Activated B cell treated with CpG ODN at 0.5 μM for 24 hours (primary cell): ENCODE results near the gene TICRR. TPM values are rescaled to one million over a fixed set of nuclear protein-coding genes. Genes with fewer than 3 reads are reported as not detected.

ENCODE experiments used
- ATAC-seq: fragments of 200-7000 bp; cut with Tn5 transposase; one replicate; pipeline ENCODE4 v1.10.0; 2021; ENCODE audit warnings: low read depth, mild to moderate bottlenecking, moderate library complexity
- CTCF ChIA-PET: fragments of 350-600 bp; sonication (Branson Sonifier 250); formaldehyde crosslinking; loops from one replicate; lab custom pipeline; 2021; ENCODE audit warnings: antibody characterized with exemption; lab: Charles Lee
- POLR2A ChIA-PET: fragments of 350-600 bp; sonication (Branson Sonifier 250); formaldehyde crosslinking; loops from one replicate; lab custom pipeline; 2021; ENCODE audit warnings: antibody characterized with exemption; lab: Charles Lee
- DNase-seq: peaks from one replicate; pipeline ENCODE4 v3.0.0; 2022
- H3K27ac Mint-ChIP-seq: one replicate; pipeline ENCODE4 v1.8.0; 2020; ENCODE audit warnings: mixed read lengths
- H3K27me3 Mint-ChIP-seq: one replicate; pipeline ENCODE4 v1.8.0; 2021; ENCODE audit warnings: mixed read lengths
- H3K36me3 Mint-ChIP-seq: one replicate; pipeline ENCODE4 v1.8.0; 2021; ENCODE audit warnings: low read depth, mixed read lengths
- H3K4me1 Mint-ChIP-seq: one replicate; pipeline ENCODE4 v1.8.0; 2021; ENCODE audit warnings: mixed read lengths
- H3K4me3 Mint-ChIP-seq: one replicate; pipeline ENCODE4 v1.8.0; 2020; ENCODE audit warnings: mild to moderate bottlenecking, mixed read lengths
- H3K9me3 Mint-ChIP-seq: one replicate; pipeline ENCODE4 v1.8.0; 2020; ENCODE audit warnings: mixed read lengths
- intact Hi-C: fragments of 100-400 bp; cut with micrococcal nuclease; formaldehyde crosslinking; loops from one replicate; pipeline ENCODE4 v1.15.1; 2024
- total RNA-seq: library from RNA; stranded (reverse); gene quantifications from 2 replicates; pipeline ENCODE4 v1.2.3, GENCODE V29; 2022
- TF ChIP-seq, protein P1 (sequence below): fragments of 200-600 bp; IDR thresholded peaks from one replicate; pipeline ENCODE4 v1.8.0; 2022; ENCODE audit warnings: antibody characterized with exemption, mild to moderate bottlenecking

TICRR gene
- total RNA-seq, 1 donor from 2014 or later: 0.69 TPM

DNA sequence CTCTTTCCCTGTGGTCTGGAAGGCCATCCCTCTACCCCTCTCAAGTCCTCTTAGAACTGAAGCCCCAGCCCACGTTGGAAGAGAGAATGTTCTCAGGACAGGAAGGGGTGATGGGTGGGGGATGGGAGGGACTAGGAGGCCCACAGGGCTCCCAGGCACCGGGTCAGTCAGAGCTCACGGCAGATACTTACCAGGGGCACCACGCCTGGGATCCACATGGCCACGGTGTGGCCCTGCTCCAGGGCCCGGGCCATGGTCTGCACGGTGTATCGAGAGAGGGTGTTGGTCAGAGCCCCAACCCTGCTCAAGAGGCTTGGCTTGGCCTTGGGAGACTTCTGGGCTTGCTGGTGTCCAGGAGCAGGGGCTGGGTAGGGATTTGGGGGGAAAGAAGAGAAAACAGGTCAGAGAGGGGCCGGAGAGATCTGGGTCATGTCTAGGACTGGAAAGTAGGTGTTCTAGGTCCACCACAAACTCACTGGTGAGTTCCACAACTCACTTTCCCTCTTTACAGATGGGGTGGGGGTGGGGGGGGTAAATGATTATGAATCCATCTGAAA lies 94.1 kb downstream of the TICRR start:
- TF ChIP-seq, protein P1, sequence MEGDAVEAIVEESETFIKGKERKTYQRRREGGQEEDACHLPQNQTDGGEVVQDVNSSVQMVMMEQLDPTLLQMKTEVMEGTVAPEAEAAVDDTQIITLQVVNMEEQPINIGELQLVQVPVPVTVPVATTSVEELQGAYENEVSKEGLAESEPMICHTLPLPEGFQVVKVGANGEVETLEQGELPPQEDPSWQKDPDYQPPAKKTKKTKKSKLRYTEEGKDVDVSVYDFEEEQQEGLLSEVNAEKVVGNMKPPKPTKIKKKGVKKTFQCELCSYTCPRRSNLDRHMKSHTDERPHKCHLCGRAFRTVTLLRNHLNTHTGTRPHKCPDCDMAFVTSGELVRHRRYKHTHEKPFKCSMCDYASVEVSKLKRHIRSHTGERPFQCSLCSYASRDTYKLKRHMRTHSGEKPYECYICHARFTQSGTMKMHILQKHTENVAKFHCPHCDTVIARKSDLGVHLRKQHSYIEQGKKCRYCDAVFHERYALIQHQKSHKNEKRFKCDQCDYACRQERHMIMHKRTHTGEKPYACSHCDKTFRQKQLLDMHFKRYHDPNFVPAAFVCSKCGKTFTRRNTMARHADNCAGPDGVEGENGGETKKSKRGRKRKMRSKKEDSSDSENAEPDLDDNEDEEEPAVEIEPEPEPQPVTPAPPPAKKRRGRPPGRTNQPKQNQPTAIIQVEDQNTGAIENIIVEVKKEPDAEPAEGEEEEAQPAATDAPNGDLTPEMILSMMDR: no peak
- Mint-ChIP-seq H3K27me3 (peaks cover 19% of the 10 kb centered on the region), H3K4me3 (no peak overlapping the region), H3K4me1 (no peaks in the 10 kb centered on the region), H3K9me3 (no peaks in the 10 kb centered on the region), H3K27ac (no peak overlapping the region), H3K36me3 (no peaks in the 10 kb centered on the region)
- intact Hi-C loops: no loop called here
- ChIA-PET POLR2A (no interaction called here), CTCF (no interaction called here)
- DNase-seq (no peak), ATAC-seq (no peak)

DNA sequence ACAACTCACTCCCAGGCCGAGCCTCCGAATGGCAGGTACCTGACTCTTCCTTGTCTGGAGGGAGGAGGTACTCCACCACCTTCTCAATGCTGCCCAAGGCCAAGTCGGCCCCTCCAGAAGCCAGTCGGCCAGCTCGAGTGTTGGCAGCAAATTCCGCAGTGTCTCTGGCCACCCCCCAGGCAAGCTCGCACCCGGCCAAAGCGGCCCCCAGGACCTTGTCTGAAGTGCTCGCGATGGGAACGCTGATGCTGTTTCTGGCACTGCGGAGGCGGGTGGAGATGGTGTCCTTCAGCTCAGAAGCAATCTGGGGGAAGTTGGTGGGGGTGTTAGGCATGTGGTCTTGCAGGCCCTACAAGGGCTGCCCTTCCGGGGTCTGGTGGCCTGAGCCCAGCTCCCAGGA lies 94.7 kb downstream of the TICRR start:
- Mint-ChIP-seq H3K4me1 (no peaks in the 10 kb centered on the region), H3K27me3 (peaks cover 13% of the 10 kb centered on the region), H3K9me3 (no peaks in the 10 kb centered on the region), H3K27ac (no peak overlapping the region), H3K36me3 (no peaks in the 10 kb centered on the region), H3K4me3 (no peak overlapping the region)
- DNase-seq (no peak), ATAC-seq (no peak)
- CTCF ChIA-PET: no interaction called here
- TF ChIP-seq, protein P1: no peak
- POLR2A ChIA-PET: no interaction called here
- intact Hi-C loops: no loop called here

DNA sequence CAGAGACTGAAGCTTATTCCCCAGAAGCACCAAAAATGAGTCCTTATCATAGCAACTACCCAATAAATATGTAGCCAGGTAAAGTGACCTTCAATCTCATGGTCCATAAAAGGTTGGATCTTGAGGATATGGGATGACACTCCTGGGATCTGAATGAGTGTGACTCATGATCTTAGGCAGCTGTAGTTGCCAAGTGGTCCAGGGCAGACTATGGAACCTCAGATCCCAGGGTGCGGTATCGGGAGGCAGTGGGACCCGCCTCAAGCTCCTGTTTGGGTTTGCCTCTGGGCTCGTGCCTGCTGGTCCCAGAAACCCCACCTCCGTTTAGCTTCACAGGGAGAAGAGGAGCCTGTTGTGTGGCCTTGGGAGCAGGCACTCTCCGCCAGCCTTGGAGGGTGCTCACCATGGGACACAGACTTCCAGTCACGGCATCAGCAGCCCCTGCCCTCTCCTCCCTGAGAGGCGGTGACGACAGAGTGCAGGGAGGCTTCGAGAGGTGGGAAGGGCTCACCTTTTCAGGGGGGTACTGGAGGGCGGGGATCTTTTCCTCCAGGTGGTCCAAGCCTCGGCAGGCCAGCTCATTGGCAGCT lies 95.8 kb downstream of the TICRR start:
- Mint-ChIP-seq H3K27me3 (peaks cover 12% of the 10 kb centered on the region), H3K4me3 (no peak overlapping the region), H3K36me3 (no peaks in the 10 kb centered on the region), H3K9me3 (no peaks in the 10 kb centered on the region), H3K27ac (no peak overlapping the region), H3K4me1 (no peaks in the 10 kb centered on the region)
- ChIA-PET POLR2A (no interaction called here), CTCF (no interaction called here)
- ATAC-seq (no peak), DNase-seq (no peak)
- intact Hi-C loops: no loop called here
- TF ChIP-seq, protein P1: no peak

- peaks cover 7% of the 10 kb centered on the region for H3K27me3 Mint-ChIP-seq
- TF ChIP-seq, protein P1: no peak
- CTCF ChIA-PET: no interaction called here
- H3K27ac Mint-ChIP-seq: no peak overlapping the region
- H3K4me1 Mint-ChIP-seq: no peaks in the 10 kb centered on the region
- no peaks in the 10 kb centered on the region for H3K9me3 Mint-ChIP-seq
- ATAC-seq (no peak), DNase-seq (no peak)
- intact Hi-C loops: no loop called here
- POLR2A ChIA-PET: no interaction called here
- H3K36me3 Mint-ChIP-seq: no peaks in the 10 kb centered on the region
- H3K4me3 Mint-ChIP-seq: no peak overlapping the region
Observed at GRCh38 chr15:89671687-89672086, 96.4 kb downstream of the TICRR start.

GRCh38 chr15:89672221-89673164 lies 97.2 kb downstream of the TICRR start:
- CTCF ChIA-PET: no interaction called here
- H3K36me3 Mint-ChIP-seq: no peaks in the 10 kb centered on the region
- ATAC-seq: no peak
- intact Hi-C loops: no loop called here
- TF ChIP-seq, protein P1: no peak
- H3K4me3 Mint-ChIP-seq: no peak overlapping the region
- no peaks in the 10 kb centered on the region for H3K9me3 Mint-ChIP-seq
- POLR2A ChIA-PET: no interaction called here
- no peaks in the 10 kb centered on the region for H3K4me1 Mint-ChIP-seq
- no peak for DNase-seq
- no peak overlapping the region for H3K27ac Mint-ChIP-seq
- H3K27me3 Mint-ChIP-seq: peaks cover 6% of the 10 kb centered on the region
